IMR-90 (cell line): Measurements from ENCODE around the gene AKT1S1. TPM values are rescaled to one million over a fixed set of nuclear protein-coding genes. Genes with fewer than 3 reads are reported as not detected.

ENCODE experiments used
- ATAC-seq: fragments of 200-7000 bp; cut with Tn5 transposase; 2 replicates; pipeline ENCODE4 v1.9.1; 2020; ENCODE audit warnings: low read depth, mild to moderate bottlenecking, moderate library complexity
- BruUV-seq: library from RNA; stranded (reverse); fragments of 400-500 nt; replicated peaks from 2 replicates; lab custom pipeline; 2021; lab: Mats Ljungman, UMichigan
- CTCF ChIA-PET: fragments of 300-600 bp; formaldehyde crosslinking; extraction: SDS; loops from one replicate; lab custom pipeline; 2021; ENCODE audit warnings: antibody characterized with exemption; lab: Yijun Ruan, JAX
- POLR2A ChIA-PET: fragments of 300-600 bp; sonication (Branson Sonifier 250); formaldehyde crosslinking; loops from one replicate; lab custom pipeline; 2022; ENCODE audit warnings: antibody characterized with exemption; ENCODE audit not compliant: unreplicated experiment; lab: Charles Lee
- DNase-seq: peaks from one replicate; pipeline ENCODE4 v3.0.0; 2013
- H2AFZ ChIP-seq: replicated peaks from 2 replicates; pipeline ENCODE3; 2013; ENCODE audit warnings: low read length, mild to moderate bottlenecking; ENCODE audit not compliant: poor library complexity
- H2AK5ac ChIP-seq: 2 replicates; pipeline ENCODE4 v1.6.1; 2013; ENCODE audit warnings: low read depth, low read length, inconsistent platforms
- H2AK9ac ChIP-seq: replicated peaks from 2 replicates; pipeline ENCODE3; 2013; ENCODE audit warnings: mild to moderate bottlenecking, low read depth, low read length, moderate library complexity; ENCODE audit not compliant: poor library complexity
- H2BK120ac ChIP-seq: 2 replicates; pipeline ENCODE4 v1.6.1; 2013; ENCODE audit warnings: low read depth, low read length, inconsistent platforms
- H2BK15ac ChIP-seq: 3 replicates; pipeline ENCODE4 v1.6.1; 2013; ENCODE audit warnings: low read depth, low read length, inconsistent platforms
- H2BK20ac ChIP-seq: 2 replicates; pipeline ENCODE4 v1.6.1; 2013; ENCODE audit warnings: low read depth, mild to moderate bottlenecking, inconsistent platforms, low read length, moderate library complexity
- H2BK5ac ChIP-seq: 2 replicates; pipeline ENCODE4 v1.6.1; 2013; ENCODE audit warnings: mild to moderate bottlenecking, low read depth, low read length, inconsistent platforms; ENCODE audit not compliant: poor library complexity, severe bottlenecking
- H3K14ac ChIP-seq: replicated peaks from 2 replicates; pipeline ENCODE4 v1.6.1; 2013; ENCODE audit warnings: low read depth, low read length, inconsistent platforms
- H3K18ac ChIP-seq: 2 replicates; pipeline ENCODE4 v1.6.1; 2013; ENCODE audit warnings: low read depth, low read length, control low read depth
- H3K23ac ChIP-seq: 2 replicates; pipeline ENCODE4 v1.6.1; 2013; ENCODE audit warnings: low read depth, low read length, inconsistent platforms
- H3K27ac ChIP-seq: 2 replicates; pipeline ENCODE4 v1.5.1; 2013; ENCODE audit warnings: mild to moderate bottlenecking, control low read depth, low read length; ENCODE audit not compliant: insufficient read depth
- H3K27me3 ChIP-seq: 2 replicates; pipeline ENCODE4 v1.6.1; 2013; ENCODE audit warnings: low read length; ENCODE audit not compliant: control insufficient read depth, insufficient read depth
- H3K36me3 ChIP-seq: 2 replicates; pipeline ENCODE4 v1.6.1; 2013; ENCODE audit warnings: low read length, mixed read lengths; ENCODE audit not compliant: control insufficient read depth, insufficient read depth
- H3K4ac ChIP-seq: 2 replicates; pipeline ENCODE4 v1.6.1; 2013; ENCODE audit warnings: low read depth, low read length, inconsistent platforms
- H3K4me1 ChIP-seq: 2 replicates; pipeline ENCODE4 v1.6.1; 2013; ENCODE audit warnings: low read length, mixed read lengths; ENCODE audit not compliant: control insufficient read depth, insufficient read depth
- H3K4me2 ChIP-seq: 2 replicates; pipeline ENCODE4 v1.6.1; 2013; ENCODE audit warnings: low read depth, mild to moderate bottlenecking, control low read depth, low read length, moderate library complexity
- H3K4me3 ChIP-seq: 2 replicates; pipeline ENCODE4 v1.5.1; 2013; ENCODE audit warnings: low read depth, mild to moderate bottlenecking, control low read depth, low read length, moderate library complexity; ENCODE audit not compliant: insufficient read depth
- H3K56ac ChIP-seq: 2 replicates; pipeline ENCODE4 v1.6.1; 2013; ENCODE audit warnings: low read length, inconsistent platforms; ENCODE audit not compliant: insufficient read depth; ENCODE audit errors: extremely low read depth
- H3K79me1 ChIP-seq, 2 experiments: 2 replicates each; pipeline ENCODE4 v1.6.1; 2013; ENCODE audit warnings: low read length in 2 of 2, inconsistent platforms in 1 of 2, low read depth in 1 of 2
- H3K9ac ChIP-seq: 2 replicates; pipeline ENCODE4 v1.6.1; 2013; ENCODE audit warnings: low read depth, low read length, control low read depth
- H3K9me1 ChIP-seq: 2 replicates; pipeline ENCODE4 v1.6.1; 2013; ENCODE audit warnings: low read length, inconsistent platforms; ENCODE audit not compliant: insufficient read depth
- H3K9me3 ChIP-seq: 2 replicates; pipeline ENCODE4 v1.6.1; 2013; ENCODE audit warnings: low read length; ENCODE audit not compliant: control insufficient read depth, insufficient read depth
- H4K20me1 ChIP-seq: 2 replicates; pipeline ENCODE4 v1.6.1; 2013; ENCODE audit warnings: low read length, inconsistent platforms; ENCODE audit not compliant: insufficient read depth
- H4K5ac ChIP-seq: 2 replicates; pipeline ENCODE4 v1.6.1; 2013; ENCODE audit warnings: mild to moderate bottlenecking, low read depth, low read length, control low read depth
- H4K8ac ChIP-seq, 2 experiments: 2 replicates each; pipeline ENCODE4 v1.6.1; 2013; ENCODE audit warnings: low read depth in 2 of 2, low read length in 2 of 2, control low read depth in 1 of 2, inconsistent platforms in 1 of 2
- H4K91ac ChIP-seq: 2 replicates; pipeline ENCODE4 v1.6.1; 2013; ENCODE audit warnings: low read depth, low read length, inconsistent platforms; ENCODE audit not compliant: insufficient read depth
- CEBPB ChIP-seq: IDR thresholded peaks from 2 replicates; pipeline ENCODE4 v1.6.1; 2012; ENCODE audit warnings: low read depth, low read length, improper control_type of control experiment
- CHD1 ChIP-seq: IDR thresholded peaks from 2 replicates; pipeline ENCODE4 v1.6.1; 2012; ENCODE audit warnings: low read depth, low read length, improper control_type of control experiment
- CTCF ChIP-seq: conservative IDR thresholded peaks from 2 replicates; pipeline ENCODE4 v1.5.1; 2012; ENCODE audit warnings: mild to moderate bottlenecking, low read depth, low read length, improper control_type of control experiment
- FOS ChIP-seq: fragments of 150-350 bp; IDR thresholded peaks from 2 replicates; pipeline ENCODE4 v1.6.1; 2016; ENCODE audit warnings: low read depth, low read length
- MAFK ChIP-seq: IDR thresholded peaks from 2 replicates; pipeline ENCODE4 v1.6.1; 2012; ENCODE audit warnings: low read depth, low read length, improper control_type of control experiment
- MAZ ChIP-seq: IDR thresholded peaks from 2 replicates; pipeline ENCODE4 v1.6.1; 2012; ENCODE audit warnings: low read depth, mild to moderate bottlenecking, low read length, improper control_type of control experiment, moderate library complexity, borderline replicate concordance
- MXI1 ChIP-seq: IDR thresholded peaks from 2 replicates; pipeline ENCODE4 v1.6.1; 2012; ENCODE audit warnings: low read depth, mild to moderate bottlenecking, low read length, moderate library complexity, borderline replicate concordance
- NFE2L2 ChIP-seq: fragments of 150-350 bp; IDR thresholded peaks from 2 replicates; pipeline ENCODE4 v1.6.1; 2016; ENCODE audit warnings: low read depth, mild to moderate bottlenecking, low read length
- POLR2A ChIP-seq: IDR thresholded peaks from 2 replicates; pipeline ENCODE4 v1.6.1; 2012; ENCODE audit warnings: mild to moderate bottlenecking, low read depth, low read length
- RAD21 ChIP-seq: IDR thresholded peaks from 2 replicates; pipeline ENCODE4 v1.6.1; 2012; ENCODE audit warnings: low read length, improper control_type of control experiment
- RCOR1 ChIP-seq: IDR thresholded peaks from 2 replicates; pipeline ENCODE4 v1.6.1; 2012; ENCODE audit warnings: mild to moderate bottlenecking, low read length, improper control_type of control experiment; ENCODE audit not compliant: insufficient replicate concordance
- RFX5 ChIP-seq: IDR thresholded peaks from 2 replicates; pipeline ENCODE4 v1.8.0; 2012; ENCODE audit warnings: low read depth, mild to moderate bottlenecking, low read length, moderate library complexity
- WGBS, 2 experiments: methylation state at CpG; one replicate each; pipeline versions ENCODE4 v1.1.5 to v1.1.7; 2013; ENCODE audit warnings: missing lambda C conversion rate in 2 of 2; ENCODE audit not compliant: insufficient read length in 1 of 2; ENCODE audit errors: extremely low coverage in 2 of 2; 5-methylcytosine and 5-hydroxymethylcytosine counted together
- dilution Hi-C: fragments of 300-500 bp; cut with HindIII; formaldehyde crosslinking; loops from one replicate; pipeline ENCODE4 v1.14.3; 2018; ENCODE audit warnings: low sequenced_read_pairs; ENCODE audit not compliant: unreplicated experiment
- in situ Hi-C: fragments of 300-500 bp; cut with MboI; formaldehyde crosslinking; loops from 3 replicates; pipeline ENCODE4 v1.14.3; 2019; ENCODE audit warnings: low sequenced_read_pairs, inconsistent platforms, mixed read lengths
- intact Hi-C: fragments of 100-400 bp; cut with micrococcal nuclease; formaldehyde crosslinking; loops from 2 replicates; pipeline ENCODE4 v1.10.0; 2022
- polyA plus RNA-seq, 3 experiments: library from polyadenylated mRNA; depleted of rRNA; stranded (reverse); fragments of >200 nt; gene quantifications; 2 replicates each; pipeline ENCODE4 v1.2.3, GENCODE V29; 2012; ENCODE audit warnings: low replicate concordance in 1 of 3
- total RNA-seq: library from RNA; depleted of rRNA; stranded (reverse); fragments of >200 nt; gene quantifications from 2 replicates; pipeline ENCODE4 v1.2.3, GENCODE V29; 2012
- TF ChIP-seq, protein P1 (sequence below): fragments of 150-350 bp; IDR thresholded peaks from 2 replicates; pipeline ENCODE4 v1.6.1; 2016; ENCODE audit warnings: low read depth, mild to moderate bottlenecking, low read length, moderate library complexity, borderline replicate concordance
- TF ChIP-seq, protein P2 (sequence below): fragments of 150-350 bp; IDR thresholded peaks from 2 replicates; pipeline ENCODE4 v1.6.1; 2017; ENCODE audit warnings: mild to moderate bottlenecking, antibody characterized with exemption, low read length, low read depth

The AKT1S1 gene
- total and polyA plus RNA-seq, 2 of the 4 experiments (the other 2 are of a cell fraction), result 3.6 to 54.4 TPM

DNA sequence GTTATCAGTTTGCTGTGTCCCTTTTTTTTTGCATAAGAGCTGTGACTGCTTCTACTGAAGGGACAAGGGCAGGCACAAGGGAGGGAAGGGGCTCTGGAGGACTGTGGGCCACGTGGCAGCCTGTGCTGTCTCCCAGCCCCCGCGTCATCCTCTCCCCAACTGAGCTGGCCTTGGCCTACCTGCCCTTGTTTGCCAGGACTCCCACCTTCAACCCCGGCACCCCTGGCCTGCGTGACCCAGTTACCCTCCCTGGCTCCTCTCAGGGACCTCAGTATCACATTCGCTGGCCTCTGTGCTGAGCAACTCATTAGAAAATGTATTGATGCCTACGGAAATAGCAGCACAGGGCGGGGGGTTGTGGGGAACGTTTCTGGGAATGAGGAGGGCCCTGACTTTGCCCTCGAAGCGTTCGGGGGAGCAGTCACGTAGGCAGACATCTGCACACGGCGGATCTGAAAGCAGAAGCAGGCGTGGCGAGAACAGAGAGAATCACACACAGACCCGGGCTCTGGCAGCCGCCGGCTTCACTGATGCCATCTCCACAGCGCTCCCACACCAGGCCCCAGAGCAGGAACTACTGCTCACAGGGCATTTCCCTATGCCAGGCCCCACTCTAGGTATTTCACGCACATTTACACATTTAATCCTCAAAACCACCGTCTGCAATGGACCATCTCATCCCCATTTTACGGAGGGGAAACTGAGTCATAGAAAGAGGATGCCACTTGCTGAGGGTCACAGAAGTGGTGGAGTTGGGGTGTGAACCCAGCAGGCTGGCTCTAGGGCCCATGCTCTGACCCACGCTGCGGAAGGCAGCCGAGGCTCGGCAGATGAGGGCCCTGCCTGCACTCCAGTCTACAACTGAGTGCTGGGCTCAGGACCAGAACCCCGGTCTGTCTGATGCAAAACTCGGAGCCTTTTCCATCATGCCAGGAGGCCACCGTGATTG, 46.2 kb upstream of the AKT1S1 start:
- no peak overlapping the region for H2BK20ac ChIP-seq
- H2BK120ac ChIP-seq, result no peak overlapping the region
- peaks cover 20% of the 10 kb centered on the region for H3K9me1 ChIP-seq
- H3K14ac ChIP-seq, result peak overlapping the region; percentile 59; the same call in 1 of the 2 replicates
- BruUV-seq, result no TSS peak
- no peak overlapping the region for H3K56ac ChIP-seq
- H4K20me1 ChIP-seq, result peaks cover 52% of the 10 kb centered on the region
- 90% methylated on average over 19 of the region's 31 CpGs; no CpG with 5 or more reads in 1 of the 2 experiments for WGBS, 2 experiments
- ATAC-seq (no peak), DNase-seq (no peak)
- POLR2A ChIA-PET, result no interaction called here
- CTCF ChIA-PET, result no interaction called here
- H3K36me3 ChIP-seq, result peaks cover 26% of the 10 kb centered on the region
- H4K5ac ChIP-seq, result no peak overlapping the region
- H3K4me1 ChIP-seq, result peaks cover 17% of the 10 kb centered on the region
- H2BK5ac ChIP-seq, result no peak overlapping the region
- H3K23ac ChIP-seq, result no peak overlapping the region
- no peak overlapping the region for H3K4me2 ChIP-seq
- H2BK15ac ChIP-seq, result no peak overlapping the region; the same call in 2 of the 3 replicates
- no peak overlapping the region for H4K8ac ChIP-seq
- H3K4me3 ChIP-seq, result no peak overlapping the region
- H3K27me3 ChIP-seq, result no peaks in the 10 kb centered on the region
- no peak overlapping the region for H3K9ac ChIP-seq
- H2AK9ac ChIP-seq, result peak overlapping the region; percentile 53
- H2AFZ ChIP-seq, result no peak overlapping the region
- intact Hi-C loops (no loop called here), in situ Hi-C loops (no loop called here), dilution Hi-C loops (no loop called here)
- H3K9me3 ChIP-seq, result no peaks in the 10 kb centered on the region
- H4K91ac ChIP-seq, result no peak overlapping the region
- H3K18ac ChIP-seq, result no peak overlapping the region
- no peak overlapping the region for H2AK5ac ChIP-seq
- H3K4ac ChIP-seq, result no peak overlapping the region
- H3K79me1 ChIP-seq, result peaks cover 33 to 83% of the 10 kb centered on the region in 2 experiments
- no peak overlapping the region for H3K27ac ChIP-seq
- no peak for TF ChIP-seq POLR2A
- TF ChIP-seq, protein P1, sequence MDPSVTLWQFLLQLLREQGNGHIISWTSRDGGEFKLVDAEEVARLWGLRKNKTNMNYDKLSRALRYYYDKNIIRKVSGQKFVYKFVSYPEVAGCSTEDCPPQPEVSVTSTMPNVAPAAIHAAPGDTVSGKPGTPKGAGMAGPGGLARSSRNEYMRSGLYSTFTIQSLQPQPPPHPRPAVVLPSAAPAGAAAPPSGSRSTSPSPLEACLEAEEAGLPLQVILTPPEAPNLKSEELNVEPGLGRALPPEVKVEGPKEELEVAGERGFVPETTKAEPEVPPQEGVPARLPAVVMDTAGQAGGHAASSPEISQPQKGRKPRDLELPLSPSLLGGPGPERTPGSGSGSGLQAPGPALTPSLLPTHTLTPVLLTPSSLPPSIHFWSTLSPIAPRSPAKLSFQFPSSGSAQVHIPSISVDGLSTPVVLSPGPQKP, result no peak
- TF ChIP-seq RCOR1, result no peak
- no peak for TF ChIP-seq RFX5
- no peak for TF ChIP-seq MAFK
- no peak for TF ChIP-seq NFE2L2
- TF ChIP-seq, protein P2, sequence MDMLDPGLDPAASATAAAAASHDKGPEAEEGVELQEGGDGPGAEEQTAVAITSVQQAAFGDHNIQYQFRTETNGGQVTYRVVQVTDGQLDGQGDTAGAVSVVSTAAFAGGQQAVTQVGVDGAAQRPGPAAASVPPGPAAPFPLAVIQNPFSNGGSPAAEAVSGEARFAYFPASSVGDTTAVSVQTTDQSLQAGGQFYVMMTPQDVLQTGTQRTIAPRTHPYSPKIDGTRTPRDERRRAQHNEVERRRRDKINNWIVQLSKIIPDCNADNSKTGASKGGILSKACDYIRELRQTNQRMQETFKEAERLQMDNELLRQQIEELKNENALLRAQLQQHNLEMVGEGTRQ, result no peak
- TF ChIP-seq CEBPB, result no peak
- no peak for TF ChIP-seq MAZ
- no peak for TF ChIP-seq CTCF
- no peak for TF ChIP-seq RAD21
- no peak for TF ChIP-seq MXI1
- no peak for TF ChIP-seq CHD1
- no peak for TF ChIP-seq FOS
